HEK293 (cell line): ENCODE measurements around the gene CDKN2D.

ENCODE experiments used
- CTCF ChIA-PET: fragments of 350-600 bp; formaldehyde crosslinking; extraction: SDS; loops from one replicate; lab custom pipeline; 2021; ENCODE audit warnings: antibody characterized with exemption; lab: Yijun Ruan, JAX
- POLR2A ChIA-PET: fragments of 300-600 bp; formaldehyde crosslinking; extraction: SDS; loops from one replicate; lab custom pipeline; 2020; ENCODE audit warnings: antibody characterized with exemption, inconsistent platforms; lab: Yijun Ruan, JAX
- H3K27ac ChIP-seq: fragments of 200-500 bp; sonication (Bioruptor generic); 2 replicates; pipeline ENCODE4 v1.5.1; 2014; ENCODE audit warnings: low read depth, low read length, control low read depth, inconsistent platforms; ENCODE audit errors: extremely low read depth
- H3K36me3 ChIP-seq, 2 experiments: fragments of 200-500 bp in 1 of 2; sonication (Bioruptor generic) in 1 of 2; 1 replicate in 1 of 2; 2 replicates in 1 of 2; pipeline ENCODE4 v1.5.1; 2014 to 2017; ENCODE audit warnings: inconsistent platforms in 2 of 2, low read length in 2 of 2; ENCODE audit not compliant: control insufficient read depth in 2 of 2, insufficient read depth in 1 of 2
- H3K4me1 ChIP-seq: fragments of 200-500 bp; sonication (Bioruptor generic); 2 replicates; pipeline ENCODE4 v1.5.1; 2014; ENCODE audit warnings: mild to moderate bottlenecking, low read length, inconsistent platforms; ENCODE audit not compliant: control insufficient read depth, insufficient read depth
- H3K4me3 ChIP-seq: 2 replicates; pipeline ENCODE4 v1.5.1; 2011; ENCODE audit warnings: low read depth, mild to moderate bottlenecking, control low read depth, low read length, moderate library complexity
- H3K9me3 ChIP-seq: fragments of 200-500 bp; sonication (Bioruptor generic); 2 replicates; pipeline ENCODE4 v1.5.1; 2014; ENCODE audit warnings: low read depth, low read length, inconsistent platforms; ENCODE audit not compliant: control insufficient read depth, insufficient read depth
- BCL6B ChIP-seq: fragments of 450-650 bp; formaldehyde crosslinking; IDR thresholded peaks from 2 replicates; pipeline ENCODE4 v1.5.1; 2017; ENCODE audit warnings: missing biosample characterization, missing genetic modification characterization
- KLF9 ChIP-seq: fragments of 450-650 bp; formaldehyde crosslinking; IDR thresholded peaks from 2 replicates; pipeline ENCODE4 v1.5.1; 2016; ENCODE audit warnings: missing biosample characterization, missing genetic modification characterization, low read depth
- YY1 ChIP-seq: fragments of 450-650 bp; formaldehyde crosslinking; IDR thresholded peaks from 2 replicates; pipeline ENCODE4 v1.5.1; 2018; ENCODE audit warnings: missing biosample characterization, missing genetic modification characterization
- ZBTB21 ChIP-seq: fragments of 450-650 bp; formaldehyde crosslinking; IDR thresholded peaks from 2 replicates; pipeline ENCODE4 v1.5.1; 2017; ENCODE audit warnings: missing biosample characterization, missing genetic modification characterization
- ZBTB26 ChIP-seq: fragments of 450-650 bp; formaldehyde crosslinking; optimal IDR thresholded peaks from 2 replicates; pipeline ENCODE3; 2016; ENCODE audit warnings: missing biosample characterization, mild to moderate bottlenecking, missing genetic modification characterization
- ZBTB48 ChIP-seq: fragments of 450-650 bp; formaldehyde crosslinking; IDR thresholded peaks from 2 replicates; pipeline ENCODE4 v1.5.1; 2016; ENCODE audit warnings: missing biosample characterization, missing genetic modification characterization
- ZBTB6 ChIP-seq: fragments of 450-650 bp; formaldehyde crosslinking; IDR thresholded peaks from 2 replicates; pipeline ENCODE4 v1.5.1; 2017; ENCODE audit warnings: missing biosample characterization, missing genetic modification characterization
- ZFP69B ChIP-seq: fragments of 450-650 bp; formaldehyde crosslinking; IDR thresholded peaks from 2 replicates; pipeline ENCODE4 v1.5.1; 2016; ENCODE audit warnings: missing biosample characterization, missing genetic modification characterization
- ZNF114 ChIP-seq: fragments of 450-650 bp; formaldehyde crosslinking; IDR thresholded peaks from 2 replicates; pipeline ENCODE4 v1.5.0; 2017; ENCODE audit warnings: missing biosample characterization, missing genetic modification characterization
- ZNF174 ChIP-seq: fragments of 450-650 bp; formaldehyde crosslinking; IDR thresholded peaks from 2 replicates; pipeline ENCODE4 v1.5.0; 2017; ENCODE audit warnings: missing biosample characterization, mild to moderate bottlenecking, missing genetic modification characterization
- ZNF175 ChIP-seq: fragments of 450-650 bp; formaldehyde crosslinking; IDR thresholded peaks from 2 replicates; pipeline ENCODE4 v1.5.1; 2016; ENCODE audit warnings: missing biosample characterization, missing genetic modification characterization
- ZNF280C ChIP-seq: fragments of 450-650 bp; formaldehyde crosslinking; IDR thresholded peaks from 2 replicates; pipeline ENCODE4 v1.5.1; 2016; ENCODE audit warnings: missing biosample characterization, missing genetic modification characterization
- ZNF341 ChIP-seq: fragments of 450-650 bp; formaldehyde crosslinking; IDR thresholded peaks from 2 replicates; pipeline ENCODE4; 2016; ENCODE audit warnings: low read depth, missing biosample characterization, missing genetic modification characterization
- ZNF513 ChIP-seq: fragments of 450-650 bp; IDR thresholded peaks from 2 replicates; pipeline ENCODE4 v1.5.1; 2018; ENCODE audit warnings: missing biosample characterization, missing genetic modification characterization
- ZNF548 ChIP-seq: fragments of 450-650 bp; formaldehyde crosslinking; IDR thresholded peaks from 2 replicates; pipeline ENCODE4 v1.5.1; 2016; ENCODE audit warnings: missing biosample characterization, missing genetic modification characterization
- ZNF600 ChIP-seq: fragments of 450-650 bp; formaldehyde crosslinking; IDR thresholded peaks from 2 replicates; pipeline ENCODE4 v1.5.1; 2016; ENCODE audit warnings: missing biosample characterization, missing genetic modification characterization
- ZNF623 ChIP-seq: fragments of 450-650 bp; formaldehyde crosslinking; IDR thresholded peaks from 2 replicates; pipeline ENCODE4 v1.5.1; 2016; ENCODE audit warnings: missing biosample characterization, missing genetic modification characterization
- ZNF664 ChIP-seq: fragments of 450-650 bp; formaldehyde crosslinking; IDR thresholded peaks from 2 replicates; pipeline ENCODE4 v1.5.1; 2016; ENCODE audit warnings: missing biosample characterization, missing genetic modification characterization
- ZNF776 ChIP-seq: fragments of 450-650 bp; formaldehyde crosslinking; IDR thresholded peaks from 2 replicates; pipeline ENCODE4 v1.5.0; 2017; ENCODE audit warnings: missing biosample characterization, missing genetic modification characterization, borderline replicate concordance
- ZNF791 ChIP-seq: fragments of 450-650 bp; formaldehyde crosslinking; IDR thresholded peaks from 2 replicates; pipeline ENCODE4 v1.5.1; 2016; ENCODE audit warnings: missing biosample characterization, missing genetic modification characterization
- ZSCAN30 ChIP-seq: fragments of 450-650 bp; IDR thresholded peaks from 2 replicates; pipeline ENCODE4 v1.5.1; 2018; ENCODE audit warnings: missing biosample characterization, mild to moderate bottlenecking, missing genetic modification characterization, moderate library complexity
- ZSCAN5A ChIP-seq: fragments of 450-650 bp; formaldehyde crosslinking; IDR thresholded peaks from 2 replicates; pipeline ENCODE4 v1.5.1; 2016; ENCODE audit warnings: missing biosample characterization, missing genetic modification characterization

Gene CDKN2D

GRCh38 chr19:10517361-10517759 is 51.4 kb downstream of the CDKN2D start, which contains the start of gene S1PR5:
Gene S1PR5, minus strand, starts transcription at chr19:10517447. Its CDS starts 2,436 bp downstream, at chr19:10515011.
- POLR2A ChIA-PET = interaction anchor here (0.8 to 1.0 kb wide), 2 partner anchors 35 to 44 kb away, joined by 3 to 7 read pairs; no protein-coding TSS in a partner anchor
- H3K36me3 ChIP-seq = peaks cover 0 to 8% of the 10 kb centered on the region in 2 experiments; a peak in 1 of 3 replicates
- peak within 1 kb of the TSS; percentile 39; the same call in 1 of the 2 replicates for H3K27ac ChIP-seq
- no peaks in the 10 kb centered on the region for H3K9me3 ChIP-seq
- H3K4me3 ChIP-seq = peak within 1 kb of the TSS; percentile 53
- TF ChIP-seq ZNF280C (tag by site-specific recombination) (no peak), ZNF114 (no peak), ZBTB26 (tag by site-specific recombination) (peak; percentile 62), ZNF513 (no peak), ZFP69B (tag by site-specific recombination) (no peak), ZNF776 (tag by site-specific recombination) (no peak), ZNF600 (0 out of 2 replicates have a peak, but pooled peaks have one; percentile 30), ZNF548 (tag by site-specific recombination) (no peak), BCL6B (tag by site-specific recombination) (no peak), ZNF664 (tag by site-specific recombination) (no peak), ZNF791 (tag by site-specific recombination) (no peak), KLF9 (tag by site-specific recombination) (peak; percentile 69), ZBTB6 (tag by site-specific recombination) (0 out of 2 replicates have a peak, but pooled peaks have one; percentile 16), YY1 (tag by site-specific recombination) (peak; percentile 44; the same call in 1 of the 2 replicates), ZBTB48 (tag by site-specific recombination) (0 out of 2 replicates have a peak, but pooled peaks have one; percentile 21), ZNF341 (tag by site-specific recombination) (peak; percentile 41; the same call in 1 of the 2 replicates), ZBTB21 (no peak), ZNF174 (tag by site-specific recombination) (no peak), ZSCAN30 (tag by site-specific recombination) (0 out of 2 replicates have a peak, but pooled peaks have one; percentile 26), ZSCAN5A (0 out of 2 replicates have a peak, but pooled peaks have one; percentile 33), ZNF623 (tag by site-specific recombination) (peak; percentile 75), ZNF175 (tag by site-specific recombination) (no peak)
- TF ChIP-seq, all 188 proteins: peak for 10
- H3K4me1 ChIP-seq = peaks cover 3% of the 10 kb centered on the region; the same call in 1 of the 2 replicates
- CTCF ChIA-PET = interaction anchor here (0.6 to 2.2 kb wide), 6 partner anchors 9 to 1021 kb away, joined by 3 to 6 read pairs (median 3); no protein-coding TSS in a partner anchor
